GM19467 (cell line): ENCODE results near the gene USP53.
"Not testable (repeated sequence)": the region's sequence is repeated elsewhere in the genome, so short reads cannot be mapped to it uniquely, and the experiment has no call there.

Experiments used
- ATAC-seq: cut with Tn5 transposase; IDR thresholded peaks from one replicate; pipeline ENCODE4 v1.9.1; 2021; ENCODE audit warnings: mild to moderate bottlenecking, moderate library complexity; ENCODE audit not compliant: unreplicated experiment

Gene USP53

DNA sequence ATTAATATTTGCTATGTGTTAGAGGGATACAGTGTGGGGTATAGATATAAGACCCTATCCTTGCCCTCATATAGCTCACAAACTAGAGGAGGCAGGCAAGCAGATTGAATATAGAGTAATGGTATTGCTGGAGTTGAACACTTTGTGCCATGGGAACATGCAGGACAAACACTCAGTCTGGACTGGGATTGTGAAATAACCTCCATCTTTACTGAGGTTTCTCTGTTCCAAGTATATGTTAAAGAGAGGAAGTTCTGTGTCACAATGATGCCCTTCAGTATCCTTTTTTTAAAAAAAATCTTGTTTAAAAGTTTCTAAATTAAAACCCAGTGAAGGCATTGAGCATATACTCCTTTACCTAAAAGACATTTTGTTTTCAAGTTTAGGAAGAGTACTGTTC is 100.7 kb downstream of the USP53 start:
- ATAC-seq: no peak

DNA sequence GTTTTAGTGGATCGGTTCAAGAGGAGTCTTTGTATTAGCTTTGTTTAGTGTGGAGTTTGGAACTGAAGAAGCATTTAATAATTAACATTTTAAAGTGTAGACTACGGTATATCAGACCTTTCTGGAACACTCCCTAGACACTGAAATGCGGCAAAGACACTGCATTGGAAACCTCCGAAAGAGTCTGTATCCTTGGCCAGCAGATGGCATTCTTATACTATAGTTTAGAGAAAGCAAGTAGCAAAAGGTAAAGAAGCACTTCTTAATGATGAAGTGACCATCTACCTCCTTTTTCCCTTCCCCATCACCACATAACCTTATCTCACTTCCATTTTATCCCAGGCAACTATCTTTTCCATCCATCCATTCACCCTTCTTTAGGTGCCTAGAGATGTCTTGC is 101.8 kb downstream of the USP53 start:
- ATAC-seq: no peak

DNA sequence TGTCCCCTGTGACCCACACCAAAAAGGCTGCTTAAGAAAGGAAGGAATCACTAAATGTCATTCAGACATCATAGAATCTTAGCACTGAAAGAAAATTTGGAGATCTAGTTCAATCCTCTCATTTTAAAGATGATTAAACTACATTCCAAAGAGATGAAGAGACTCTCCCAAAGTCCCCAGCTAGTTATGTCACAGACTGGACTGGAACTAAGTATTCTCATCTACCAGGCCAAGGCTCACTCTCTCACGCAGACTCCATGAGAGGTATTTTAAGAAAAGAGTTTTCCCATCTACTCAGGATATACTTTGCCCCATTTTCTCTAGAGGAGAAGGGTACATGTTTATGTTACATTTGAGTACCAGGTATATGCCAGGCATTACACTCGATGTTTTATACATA is 102.5 kb downstream of the USP53 start:
- no peak for ATAC-seq

DNA sequence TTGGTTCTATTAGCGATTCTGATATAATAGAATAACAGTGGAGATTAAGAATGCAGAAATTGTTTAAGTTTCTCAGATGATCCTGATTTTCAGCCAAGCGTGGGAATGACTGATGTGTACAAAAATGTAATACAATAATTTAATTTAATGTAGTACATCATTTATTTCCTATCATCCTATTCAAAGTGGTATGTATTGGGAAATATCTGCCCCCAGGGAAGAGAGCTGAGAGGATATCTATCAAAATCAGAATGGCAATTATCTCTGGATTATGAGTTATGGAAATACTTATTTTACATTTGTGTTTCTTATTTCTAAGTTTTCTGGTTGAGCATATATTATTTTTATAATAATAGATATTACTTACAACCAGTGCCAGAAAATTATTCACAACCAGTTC is 105.5 kb downstream of the USP53 start:
- ATAC-seq: no peak

DNA sequence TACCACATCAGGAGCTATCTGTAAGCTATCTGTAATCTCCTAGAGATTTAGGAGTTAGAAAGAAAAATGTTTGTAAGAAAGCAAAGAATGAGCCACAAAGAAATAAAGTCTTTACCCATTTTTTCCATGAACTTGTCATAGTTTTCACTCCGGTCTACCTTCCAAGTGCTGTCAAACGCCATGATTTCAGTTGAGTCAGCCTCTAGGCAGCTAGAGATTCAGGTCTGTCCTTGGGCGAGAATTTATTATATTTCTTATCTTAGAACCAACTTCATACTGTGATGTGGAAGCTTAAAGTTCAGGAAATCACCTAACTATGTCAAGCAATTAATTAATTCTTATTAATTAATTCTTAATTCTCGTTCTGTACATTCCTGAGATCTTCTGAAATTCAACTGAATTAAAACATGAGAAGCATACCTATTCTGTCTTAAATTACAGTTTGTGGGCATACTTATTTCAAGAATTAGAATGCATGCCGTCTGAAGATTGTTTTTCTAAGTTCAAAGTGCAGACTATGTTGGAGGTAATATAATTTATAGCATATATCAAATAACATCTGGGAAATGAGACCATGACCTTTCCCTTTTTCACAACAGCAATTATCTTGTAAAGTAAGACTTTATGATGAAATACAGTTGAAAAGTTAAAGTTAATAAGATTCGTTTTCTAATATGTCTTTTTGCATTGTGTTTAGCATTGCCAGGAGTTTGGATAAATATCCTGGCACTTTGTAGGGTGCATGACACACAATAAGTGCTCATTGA is 109.6 kb downstream of the USP53 start, which contains the start of gene FABP2:
TSS of gene FABP2 (minus strand) at position 218 of the 767 bp plus-strand sequence. CDS start at position 182, 36 bp downstream.
- no peak for ATAC-seq

DNA sequence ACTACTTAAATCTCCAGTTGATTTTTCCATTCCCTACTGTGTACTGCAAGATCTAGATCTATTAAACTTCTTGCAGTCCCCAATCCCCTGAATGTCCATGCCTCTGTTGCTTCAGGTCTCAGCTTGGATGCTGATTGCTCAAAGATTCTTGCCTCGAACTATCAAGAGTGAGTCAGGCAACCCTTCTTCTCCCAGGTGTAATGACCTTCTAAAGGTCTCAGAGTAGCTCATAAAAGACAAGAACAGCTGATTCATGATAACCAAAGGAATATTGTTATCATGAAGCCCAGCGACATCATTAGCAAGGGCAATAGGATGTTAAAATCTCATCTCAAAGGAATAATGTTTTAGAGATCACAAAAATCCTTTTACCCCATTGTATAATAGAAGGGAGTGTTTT is 116.2 kb downstream of the USP53 start:
- ATAC-seq: no peak

DNA sequence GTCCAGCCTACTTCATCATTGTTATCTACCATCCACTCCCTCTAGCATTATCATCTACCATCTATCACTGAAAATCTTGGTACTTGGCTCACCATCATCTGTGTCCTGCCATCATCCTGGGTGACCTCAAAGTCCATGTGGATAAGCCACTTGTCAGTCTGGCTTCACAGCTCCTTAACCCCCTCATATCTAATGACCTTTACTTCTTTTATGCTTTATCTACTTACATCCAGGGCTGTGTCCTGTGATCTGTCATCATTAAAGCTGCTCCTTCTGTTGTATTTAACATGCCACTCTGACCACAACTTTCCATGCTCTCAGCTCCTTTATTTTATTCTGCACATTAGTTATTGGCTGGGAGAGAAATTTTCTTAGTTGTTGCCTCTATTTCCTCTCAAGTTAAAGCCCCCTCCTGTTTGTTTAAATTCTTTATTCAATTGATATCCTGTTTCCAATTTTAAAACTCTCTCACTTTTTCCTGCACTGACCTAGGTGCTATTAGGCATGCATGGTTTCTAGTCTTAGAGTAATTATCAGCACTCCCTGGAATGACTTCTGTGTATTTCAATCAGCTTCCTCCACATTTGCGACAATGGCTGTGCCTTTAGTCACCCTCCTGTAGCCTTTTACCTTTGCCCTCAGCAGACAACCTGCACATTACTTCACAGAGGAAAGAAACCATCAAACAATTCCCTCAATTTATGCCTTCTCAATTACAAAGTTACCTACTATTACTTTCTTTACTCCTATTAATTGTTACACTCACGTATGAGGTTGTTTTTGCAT is 117.5 kb downstream of the USP53 start:
- ATAC-seq: no peak

DNA sequence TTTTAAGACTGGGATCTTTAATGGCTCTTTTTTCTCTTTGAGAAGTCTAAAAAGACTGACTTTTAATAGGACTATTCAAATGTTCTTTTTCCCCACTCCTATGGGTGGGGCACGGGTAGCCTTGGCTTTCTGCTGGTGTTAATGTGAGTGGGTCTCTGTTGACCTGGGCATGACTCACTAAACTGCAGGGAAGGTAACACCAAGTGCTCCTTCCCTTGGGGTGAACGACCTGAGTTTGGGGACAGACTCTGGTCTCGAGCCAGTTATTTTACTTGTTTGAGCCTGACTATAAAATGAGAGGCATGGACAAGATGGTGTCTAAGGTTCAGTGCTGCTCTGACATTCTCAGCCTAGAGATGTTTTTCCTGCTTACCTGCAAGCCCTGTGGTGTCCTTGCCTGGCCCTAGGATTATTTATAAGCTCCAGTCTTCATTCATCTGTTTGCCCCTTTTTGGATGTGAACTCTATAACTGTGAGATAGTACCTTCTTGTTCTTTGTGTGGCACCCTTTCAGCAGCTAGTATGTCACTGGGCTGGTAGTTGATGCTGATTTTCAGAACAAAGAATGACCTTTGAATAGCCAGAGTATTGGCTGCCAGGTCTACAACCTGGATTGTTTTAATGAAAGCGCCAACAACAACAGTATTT is 123.9 kb downstream of the USP53 start:
- ATAC-seq: not testable (repeated sequence)

DNA sequence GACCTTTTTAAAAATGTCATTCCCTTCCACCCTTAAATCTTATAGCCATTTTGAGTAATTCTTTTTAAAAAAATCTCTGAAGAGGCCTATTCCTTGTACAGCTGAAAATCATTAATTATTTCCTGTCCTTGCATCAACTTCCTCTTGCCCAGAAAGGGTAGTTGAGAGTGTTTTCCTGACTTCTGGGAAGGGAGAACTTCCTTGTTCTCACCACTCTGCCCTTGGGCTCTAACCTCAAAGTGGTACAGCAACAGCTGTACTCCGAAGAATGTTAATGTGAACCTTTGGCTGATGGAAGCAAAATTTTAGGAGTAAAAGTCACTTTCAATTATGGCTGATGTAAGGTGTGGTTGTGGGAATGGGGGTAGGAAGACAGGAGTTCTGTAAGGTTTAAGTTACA is 124.5 kb downstream of the USP53 start:
- ATAC-seq: no peak

DNA sequence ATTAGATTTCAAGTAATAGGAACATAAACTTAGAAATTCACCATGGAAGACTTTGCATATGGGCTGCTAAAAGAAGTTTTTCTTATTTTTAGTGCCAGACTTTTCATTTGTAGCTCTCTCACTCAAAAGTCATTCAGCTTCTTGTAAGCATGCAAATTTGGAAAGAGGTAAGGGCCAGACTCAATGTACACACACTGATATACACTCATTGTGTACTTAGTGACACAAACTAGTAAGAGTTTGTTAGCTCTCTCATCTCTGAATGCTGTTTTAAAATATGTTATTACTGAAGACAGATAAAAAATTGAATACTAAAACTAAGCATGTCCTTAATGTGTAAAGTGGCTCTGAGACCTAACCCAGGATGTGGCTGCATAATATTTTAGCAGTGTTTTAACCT is 127.4 kb downstream of the USP53 start:
- not testable (repeated sequence) for ATAC-seq

DNA sequence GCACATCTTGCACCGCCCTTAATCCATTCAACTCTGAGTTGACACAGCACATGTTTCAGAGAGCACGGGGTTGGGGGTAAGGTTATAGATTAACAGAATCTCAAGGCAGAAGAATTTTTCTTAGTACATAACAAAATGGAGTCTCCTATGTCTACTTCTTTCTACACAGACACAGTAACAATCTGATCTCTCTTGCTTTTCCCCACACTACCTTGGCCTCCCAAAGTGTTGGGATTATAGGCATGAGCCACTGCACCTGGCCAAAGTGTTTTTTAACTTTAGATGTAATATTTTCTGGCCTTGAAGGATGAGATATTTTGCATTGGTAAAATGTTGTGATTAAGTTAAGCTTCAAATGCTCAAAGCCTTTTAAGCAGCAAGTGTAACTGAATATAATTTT is 130.8 kb downstream of the USP53 start:
- not testable (repeated sequence) for ATAC-seq
